Osteocyte (in vitro differentiated cells): ENCODE data around the gene ANAPC5. TPM values are rescaled to one million over a fixed set of nuclear protein-coding genes. Genes with fewer than 3 reads are reported as not detected.

Source experiments
- DNase-seq: peaks from one replicate; pipeline ENCODE4 v3.0.0; 2021; ENCODE audit warnings: mixed read lengths; ENCODE audit not compliant: unreplicated experiment; ENCODE audit errors: extremely low spot score
- H3K27ac Mint-ChIP-seq: one replicate; pipeline ENCODE4 v1.8.0; 2021; ENCODE audit warnings: mild to moderate bottlenecking, mixed read lengths; ENCODE audit not compliant: unreplicated experiment
- H3K27me3 Mint-ChIP-seq: one replicate; pipeline ENCODE4 v1.8.0; 2021; ENCODE audit warnings: mixed read lengths; ENCODE audit not compliant: unreplicated experiment
- H3K36me3 Mint-ChIP-seq: one replicate; pipeline ENCODE4 v1.8.0; 2021; ENCODE audit warnings: mixed read lengths; ENCODE audit not compliant: unreplicated experiment
- H3K4me1 Mint-ChIP-seq: one replicate; pipeline ENCODE4 v1.8.0; 2021; ENCODE audit warnings: mixed read lengths; ENCODE audit not compliant: unreplicated experiment
- H3K4me3 Mint-ChIP-seq: one replicate; pipeline ENCODE4 v1.8.0; 2021; ENCODE audit warnings: mild to moderate bottlenecking, moderate library complexity, mixed read lengths; ENCODE audit not compliant: unreplicated experiment
- H3K9me3 Mint-ChIP-seq: one replicate; pipeline ENCODE4 v1.8.0; 2021; ENCODE audit warnings: mixed read lengths; ENCODE audit not compliant: unreplicated experiment
- total RNA-seq: library from RNA; stranded (reverse); gene quantifications from 2 replicates; pipeline ENCODE4 v1.2.1, GENCODE V29; 2021
- TF ChIP-seq, protein P1 (sequence below): fragments of 200-600 bp; sonication (generic); IDR thresholded peaks from 2 replicates; pipeline ENCODE4 v1.5.0; 2021; ENCODE audit warnings: antibody characterized with exemption, mild to moderate bottlenecking, moderate library complexity

ANAPC5 gene
- total RNA-seq, 1 donor from 2014 or later: 130 TPM

DNA sequence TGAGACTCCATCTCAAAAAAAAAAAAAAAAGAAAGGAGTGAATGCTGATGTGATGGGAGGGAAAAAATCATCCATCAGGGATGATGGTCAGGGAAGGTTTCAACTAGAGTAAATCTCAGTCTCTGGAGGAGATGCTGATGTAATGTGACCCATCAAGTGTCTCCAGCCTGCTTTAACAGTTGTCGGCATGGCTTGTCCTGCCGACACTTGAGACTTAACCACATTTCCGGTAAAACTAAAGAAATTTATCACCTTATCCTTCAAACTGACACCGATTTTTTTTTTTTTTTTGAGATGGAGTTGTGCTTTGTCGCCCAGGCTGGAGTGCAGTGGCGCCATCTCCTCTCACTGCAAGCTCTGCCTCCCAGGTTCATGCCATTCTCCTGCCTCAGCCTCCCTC is 21.5 kb upstream of the ANAPC5 start:
- TF ChIP-seq, protein P1, sequence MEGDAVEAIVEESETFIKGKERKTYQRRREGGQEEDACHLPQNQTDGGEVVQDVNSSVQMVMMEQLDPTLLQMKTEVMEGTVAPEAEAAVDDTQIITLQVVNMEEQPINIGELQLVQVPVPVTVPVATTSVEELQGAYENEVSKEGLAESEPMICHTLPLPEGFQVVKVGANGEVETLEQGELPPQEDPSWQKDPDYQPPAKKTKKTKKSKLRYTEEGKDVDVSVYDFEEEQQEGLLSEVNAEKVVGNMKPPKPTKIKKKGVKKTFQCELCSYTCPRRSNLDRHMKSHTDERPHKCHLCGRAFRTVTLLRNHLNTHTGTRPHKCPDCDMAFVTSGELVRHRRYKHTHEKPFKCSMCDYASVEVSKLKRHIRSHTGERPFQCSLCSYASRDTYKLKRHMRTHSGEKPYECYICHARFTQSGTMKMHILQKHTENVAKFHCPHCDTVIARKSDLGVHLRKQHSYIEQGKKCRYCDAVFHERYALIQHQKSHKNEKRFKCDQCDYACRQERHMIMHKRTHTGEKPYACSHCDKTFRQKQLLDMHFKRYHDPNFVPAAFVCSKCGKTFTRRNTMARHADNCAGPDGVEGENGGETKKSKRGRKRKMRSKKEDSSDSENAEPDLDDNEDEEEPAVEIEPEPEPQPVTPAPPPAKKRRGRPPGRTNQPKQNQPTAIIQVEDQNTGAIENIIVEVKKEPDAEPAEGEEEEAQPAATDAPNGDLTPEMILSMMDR: no peak
- Mint-ChIP-seq H3K4me3 (no peak overlapping the region), H3K4me1 (no peaks in the 10 kb centered on the region), H3K27ac (no peak overlapping the region), H3K9me3 (no peaks in the 10 kb centered on the region), H3K27me3 (peaks cover 10% of the 10 kb centered on the region), H3K36me3 (no peaks in the 10 kb centered on the region)
- no peak for DNase-seq

DNA sequence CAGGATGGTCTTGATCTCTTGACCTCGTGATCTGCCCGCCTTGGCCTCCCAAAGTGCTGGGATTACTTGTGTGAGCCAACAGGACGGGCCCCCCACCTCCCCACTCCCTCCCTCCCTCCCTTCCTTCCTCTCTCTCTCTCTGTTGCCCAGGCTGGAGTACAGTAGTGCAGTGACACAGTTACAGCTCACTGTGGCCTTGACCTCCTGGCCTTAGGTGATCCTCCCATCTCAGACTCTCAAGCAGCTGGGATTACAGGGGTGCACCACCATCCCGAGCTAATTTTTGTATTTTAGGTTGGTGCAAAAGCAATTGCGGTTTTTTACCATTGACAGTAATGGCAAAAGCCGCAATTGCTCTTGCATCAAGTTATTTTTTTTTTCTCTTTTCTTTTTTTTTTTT is 19.2 kb upstream of the ANAPC5 start:
- Mint-ChIP-seq H3K9me3 (no peaks in the 10 kb centered on the region), H3K27ac (no peak overlapping the region), H3K36me3 (no peaks in the 10 kb centered on the region), H3K4me3 (no peak overlapping the region), H3K4me1 (no peaks in the 10 kb centered on the region), H3K27me3 (no peaks in the 10 kb centered on the region)
- TF ChIP-seq, protein P1: no peak
- DNase-seq: no peak

DNA sequence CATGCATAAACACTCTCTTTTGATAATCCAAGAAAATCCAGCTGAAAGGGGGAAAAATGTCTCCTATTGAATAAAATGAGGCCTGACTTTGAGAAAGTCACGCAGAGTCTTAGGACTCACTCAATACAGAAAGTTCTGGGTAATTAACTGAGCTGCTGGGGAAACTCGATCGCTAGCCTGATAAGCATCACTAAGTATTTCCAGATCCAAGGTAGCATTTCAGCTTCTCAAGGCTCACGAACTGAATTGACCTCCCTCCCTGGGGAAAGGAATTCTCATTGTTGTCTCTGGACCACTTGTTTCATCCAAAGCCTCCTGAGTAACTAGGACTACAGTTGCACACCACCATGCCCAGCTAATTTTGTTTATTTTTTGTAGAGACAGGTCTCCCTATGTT is 13.8 kb upstream of the ANAPC5 start:
- no peaks in the 10 kb centered on the region for H3K36me3 Mint-ChIP-seq
- H3K4me3 Mint-ChIP-seq: no peak overlapping the region
- H3K4me1 Mint-ChIP-seq: peaks cover 26% of the 10 kb centered on the region
- H3K9me3 Mint-ChIP-seq: no peaks in the 10 kb centered on the region
- TF ChIP-seq, protein P1: no peak
- no peak for DNase-seq
- H3K27me3 Mint-ChIP-seq: no peaks in the 10 kb centered on the region
- peak overlapping the region; percentile 67 for H3K27ac Mint-ChIP-seq

DNA sequence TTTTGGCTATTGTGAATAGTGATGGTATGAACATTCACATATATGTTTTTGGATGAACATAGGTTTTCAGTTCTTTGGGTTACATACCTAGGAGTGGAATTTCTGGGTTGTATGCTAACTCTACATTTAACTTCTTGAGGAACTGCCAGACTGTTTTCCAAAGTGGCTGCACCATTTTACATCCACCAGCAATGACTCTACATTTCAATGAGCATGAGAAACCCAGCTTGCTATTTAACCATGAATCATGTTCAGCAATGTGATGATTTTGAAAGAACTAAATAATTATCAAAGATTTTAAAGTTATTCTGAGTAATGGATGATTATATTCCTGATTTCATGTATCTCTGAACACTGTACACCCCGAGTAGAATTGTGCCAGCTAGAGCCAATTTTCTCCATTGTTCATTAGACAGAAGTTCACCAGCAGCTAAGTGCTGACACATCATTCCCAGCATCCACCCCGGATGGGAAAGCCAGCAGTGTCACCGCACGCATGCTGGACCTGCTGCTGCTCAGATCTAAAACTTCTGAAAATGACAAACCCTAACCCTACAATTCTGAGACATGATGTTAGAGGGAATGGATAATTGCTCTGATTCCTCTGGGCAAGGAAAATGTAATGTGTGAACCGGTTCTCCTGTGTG is 13.3 kb upstream of the ANAPC5 start:
- TF ChIP-seq, protein P1: no peak
- H3K9me3 Mint-ChIP-seq: no peaks in the 10 kb centered on the region
- no peak for DNase-seq
- peak overlapping the region; percentile 94 for H3K27ac Mint-ChIP-seq
- H3K4me3 Mint-ChIP-seq: peak overlapping the region; percentile 46
- no peaks in the 10 kb centered on the region for H3K36me3 Mint-ChIP-seq
- H3K4me1 Mint-ChIP-seq: peaks cover 26% of the 10 kb centered on the region
- no peaks in the 10 kb centered on the region for H3K27me3 Mint-ChIP-seq

DNA sequence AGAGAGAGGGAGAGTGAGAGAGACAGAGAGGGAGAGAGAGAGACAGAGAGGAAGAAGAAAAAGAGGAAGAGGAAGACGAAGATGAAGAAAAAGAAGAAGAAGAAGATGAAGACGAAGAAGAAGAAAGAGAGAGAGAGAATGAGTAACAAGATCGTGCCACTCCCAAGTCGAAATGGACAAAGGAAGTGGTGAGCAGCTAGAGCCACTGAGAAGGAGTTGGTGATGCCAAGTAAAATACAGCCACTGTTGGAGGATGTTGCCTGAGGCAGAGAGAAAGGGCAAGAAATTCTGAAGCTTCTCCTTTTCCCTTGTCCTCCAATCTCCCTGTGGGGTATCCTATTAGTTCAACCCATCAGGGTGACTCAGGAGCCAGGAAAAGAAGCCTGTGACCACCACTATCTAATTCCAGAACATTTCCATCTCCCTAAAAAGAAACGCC is 12.5 kb upstream of the ANAPC5 start:
- H3K4me1 Mint-ChIP-seq: peaks cover 28% of the 10 kb centered on the region
- peak overlapping the region; percentile 94 for H3K27ac Mint-ChIP-seq
- no peak for DNase-seq
- TF ChIP-seq, protein P1: no peak
- H3K36me3 Mint-ChIP-seq: no peaks in the 10 kb centered on the region
- no peaks in the 10 kb centered on the region for H3K9me3 Mint-ChIP-seq
- peak overlapping the region; percentile 46 for H3K4me3 Mint-ChIP-seq
- H3K27me3 Mint-ChIP-seq: peaks cover 3% of the 10 kb centered on the region
